Liver (tissue), 9 donors: ENCODE results near the gene P4HA1. TPM values are rescaled to one million over a fixed set of nuclear protein-coding genes. Genes with fewer than 3 reads are reported as not detected.

Experiments used
- DNase-seq: peaks from one replicate; pipeline ENCODE4 v3.0.0-alpha.2; 2017; ENCODE audit warnings: low spot score
- H3K27ac ChIP-seq, 2 donors: one replicate each; pipeline ENCODE4 v1.7.0; 2013; ENCODE audit warnings: inconsistent platforms in 2 of 2, low read length in 2 of 2, control low read depth in 1 of 2, low read depth in 1 of 2, mild to moderate bottlenecking in 1 of 2
- H3K27me3 ChIP-seq, 4 donors: one replicate each; pipeline versions ENCODE4 v1.6.1 to v1.7.0; 2013; ENCODE audit warnings: low read length in 3 of 4, inconsistent platforms in 1 of 4, mild to moderate bottlenecking in 1 of 4, moderate library complexity in 1 of 4; ENCODE audit not compliant: control insufficient read depth in 4 of 4, insufficient read depth in 4 of 4
- H3K36me3 ChIP-seq, 4 donors: one replicate each; pipeline versions ENCODE4 v1.6.1 to v1.7.0; 2013; ENCODE audit warnings: low read length in 3 of 4, mild to moderate bottlenecking in 3 of 4, low read depth in 1 of 4, moderate library complexity in 1 of 4; ENCODE audit not compliant: control insufficient read depth in 4 of 4, insufficient read depth in 3 of 4
- H3K4me1 ChIP-seq, 4 donors: one replicate each; pipeline versions ENCODE4 v1.6.1 to v1.7.0; 2013; ENCODE audit warnings: low read length in 3 of 4, mild to moderate bottlenecking in 3 of 4, moderate library complexity in 1 of 4; ENCODE audit not compliant: control insufficient read depth in 4 of 4, insufficient read depth in 4 of 4
- H3K4me3 ChIP-seq, 3 donors: one replicate each; pipeline versions ENCODE4 v1.6.1 to v1.7.0; 2013; ENCODE audit warnings: low read length in 3 of 3, control low read depth in 1 of 3, low read depth in 1 of 3, mild to moderate bottlenecking in 1 of 3
- H3K9ac ChIP-seq, 2 donors: one replicate each; pipeline ENCODE4 v1.7.0; 2013; ENCODE audit warnings: low read length in 2 of 2, mild to moderate bottlenecking in 2 of 2, moderate library complexity in 2 of 2, control low read depth in 1 of 2, low read depth in 1 of 2
- H3K9me3 ChIP-seq, 4 donors: one replicate each; pipeline versions ENCODE4 v1.6.1 to v1.7.0; 2013; ENCODE audit warnings: low read length in 3 of 4; ENCODE audit not compliant: control insufficient read depth in 4 of 4
- CTCF ChIP-seq: fragments of 150-350 bp; IDR thresholded peaks from 2 replicates; pipeline ENCODE4 v1.5.1; 2017; ENCODE audit warnings: improper control_type of control experiment, low read depth, low read length; ENCODE audit not compliant: missing input control
- EGR1 ChIP-seq, 2 donors: IDR thresholded peaks; 2 replicates each; pipeline ENCODE4 v1.6.1; 2016 to 2018; ENCODE audit warnings: antibody characterized with exemption in 2 of 2, low read depth in 2 of 2
- FOXA1 ChIP-seq: IDR thresholded peaks from 2 replicates; pipeline ENCODE4 v1.6.1; 2016; ENCODE audit warnings: antibody characterized with exemption
- FOXA2 ChIP-seq: IDR thresholded peaks from 2 replicates; pipeline ENCODE4 v1.6.1; 2016; ENCODE audit warnings: antibody characterized with exemption
- GABPA ChIP-seq, 2 donors: IDR thresholded peaks in 1 of 2; conservative IDR thresholded peaks in 1 of 2; 2 replicates each; pipeline ENCODE4 v1.6.1; 2016; ENCODE audit warnings: antibody characterized with exemption in 2 of 2, mild to moderate bottlenecking in 1 of 2, moderate library complexity in 1 of 2
- HNF4A ChIP-seq, 2 donors: conservative IDR thresholded peaks; 2 replicates each; pipeline ENCODE4 v1.6.1; 2016; ENCODE audit warnings: antibody characterized with exemption in 2 of 2, mild to moderate bottlenecking in 2 of 2
- HNF4G ChIP-seq: IDR thresholded peaks from 2 replicates; pipeline ENCODE4 v1.6.1; 2016; ENCODE audit warnings: antibody characterized with exemption
- MAX ChIP-seq: IDR thresholded peaks from 2 replicates; pipeline ENCODE4 v1.6.1; 2016; ENCODE audit warnings: antibody characterized with exemption
- RAD21 ChIP-seq, 2 donors: IDR thresholded peaks; 2 replicates each; pipeline ENCODE4 v1.6.1; 2016; ENCODE audit warnings: antibody characterized with exemption in 2 of 2, mild to moderate bottlenecking in 2 of 2
- RXRA ChIP-seq, 2 donors: IDR thresholded peaks; 2 replicates each; pipeline ENCODE4 v1.6.1; 2017 to 2018; ENCODE audit warnings: antibody characterized with exemption in 2 of 2, mild to moderate bottlenecking in 1 of 2
- SP1 ChIP-seq: IDR thresholded peaks from 2 replicates; pipeline ENCODE4 v1.6.1; 2018; ENCODE audit warnings: antibody characterized with exemption, mild to moderate bottlenecking
- TAF1 ChIP-seq: conservative IDR thresholded peaks from 2 replicates; pipeline ENCODE4 v1.6.1; 2016; ENCODE audit warnings: antibody characterized with exemption, mild to moderate bottlenecking
- ZBTB33 ChIP-seq: IDR thresholded peaks from 2 replicates; pipeline ENCODE4 v1.6.1; 2016; ENCODE audit warnings: antibody characterized with exemption
- WGBS: extraction: QIAGEN DNeasy Blood & Tissue Kit; methylation state at CpG from one replicate; pipeline ENCODE4 v1.1.7; 2013; 5-methylcytosine and 5-hydroxymethylcytosine counted together
- polyA plus RNA-seq, 2 donors: library from polyadenylated mRNA; stranded (reverse) in 1 of 2; unstranded in 1 of 2; fragments of 200-250 nt in 1 of 2; fragments of >200 nt in 1 of 2; fragmentation: Nextera tagmentation in 1 of 2; extraction: Ambion mirVana in 1 of 2; gene quantifications; one replicate each; pipeline versions ENCODE4 v1.2.1 to v1.2.3, GENCODE V29; 2013 to 2015
- total RNA-seq, 2 donors: library from RNA; depleted of rRNA; stranded (reverse); fragments of >200 nt; gene quantifications; one replicate each; pipeline ENCODE4 v1.2.3, GENCODE V29; 2014
- TF ChIP-seq, protein P1 (sequence below): IDR thresholded peaks from 2 replicates; pipeline ENCODE4 v1.6.1; 2016; ENCODE audit warnings: antibody characterized with exemption, mild to moderate bottlenecking
- TF ChIP-seq, protein P2 (sequence below): IDR thresholded peaks from 2 replicates; pipeline ENCODE4 v1.6.1; 2016; ENCODE audit warnings: antibody characterized with exemption
- donor health status: healthy.
- donor health status: healthy.
- donor health status: healthy.
- donor health status: healthy.
- donor health status: healthy.

The P4HA1 gene
- total and polyA plus RNA-seq, 4 donors: 6.1 to 63.7 (median 23.7) TPM

GRCh38 chr10:73088304-73088703 lies 8.4 kb downstream of the P4HA1 start:
- peak; percentile 10 to 22 for TF ChIP-seq RXRA (IDR thresholded peaks at IDR 0.05)
- TF ChIP-seq EGR1 (IDR thresholded peaks at IDR 0.05; ENCODE audit: low read depth in 2 of 2): no peak
- no peak for TF ChIP-seq CTCF
- no peak for TF ChIP-seq GABPA (IDR thresholded peaks at IDR 0.05 in 1 of 2, conservative IDR thresholded peaks at IDR 0.05 in 1 of 2)
- no peak for TF ChIP-seq SP1
- no peak for TF ChIP-seq HNF4G
- no peak for TF ChIP-seq RAD21 (IDR thresholded peaks at IDR 0.05)
- TF ChIP-seq, protein P1, sequence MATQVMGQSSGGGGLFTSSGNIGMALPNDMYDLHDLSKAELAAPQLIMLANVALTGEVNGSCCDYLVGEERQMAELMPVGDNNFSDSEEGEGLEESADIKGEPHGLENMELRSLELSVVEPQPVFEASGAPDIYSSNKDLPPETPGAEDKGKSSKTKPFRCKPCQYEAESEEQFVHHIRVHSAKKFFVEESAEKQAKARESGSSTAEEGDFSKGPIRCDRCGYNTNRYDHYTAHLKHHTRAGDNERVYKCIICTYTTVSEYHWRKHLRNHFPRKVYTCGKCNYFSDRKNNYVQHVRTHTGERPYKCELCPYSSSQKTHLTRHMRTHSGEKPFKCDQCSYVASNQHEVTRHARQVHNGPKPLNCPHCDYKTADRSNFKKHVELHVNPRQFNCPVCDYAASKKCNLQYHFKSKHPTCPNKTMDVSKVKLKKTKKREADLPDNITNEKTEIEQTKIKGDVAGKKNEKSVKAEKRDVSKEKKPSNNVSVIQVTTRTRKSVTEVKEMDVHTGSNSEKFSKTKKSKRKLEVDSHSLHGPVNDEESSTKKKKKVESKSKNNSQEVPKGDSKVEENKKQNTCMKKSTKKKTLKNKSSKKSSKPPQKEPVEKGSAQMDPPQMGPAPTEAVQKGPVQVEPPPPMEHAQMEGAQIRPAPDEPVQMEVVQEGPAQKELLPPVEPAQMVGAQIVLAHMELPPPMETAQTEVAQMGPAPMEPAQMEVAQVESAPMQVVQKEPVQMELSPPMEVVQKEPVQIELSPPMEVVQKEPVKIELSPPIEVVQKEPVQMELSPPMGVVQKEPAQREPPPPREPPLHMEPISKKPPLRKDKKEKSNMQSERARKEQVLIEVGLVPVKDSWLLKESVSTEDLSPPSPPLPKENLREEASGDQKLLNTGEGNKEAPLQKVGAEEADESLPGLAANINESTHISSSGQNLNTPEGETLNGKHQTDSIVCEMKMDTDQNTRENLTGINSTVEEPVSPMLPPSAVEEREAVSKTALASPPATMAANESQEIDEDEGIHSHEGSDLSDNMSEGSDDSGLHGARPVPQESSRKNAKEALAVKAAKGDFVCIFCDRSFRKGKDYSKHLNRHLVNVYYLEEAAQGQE: no peak
- TF ChIP-seq HNF4A (conservative IDR thresholded peaks at IDR 0.05): peak; percentile 21 to 62
- TF ChIP-seq TAF1: no peak
- TF ChIP-seq ZBTB33: no peak
- TF ChIP-seq MAX: no peak
- Histone ChIP-seq H3K27ac (no peak overlapping the region), H3K9ac (no peak overlapping the region), H3K9me3 (no peaks in the 10 kb centered on the region), H3K27me3 (no peaks in the 10 kb centered on the region), H3K4me1 (peaks cover 0 to 16% (median 0%) of the 10 kb centered on the region in 4 donors), H3K36me3 (no peaks in the 10 kb centered on the region), H3K4me3 (no peak overlapping the region)
- no peak for DNase-seq

DNA sequence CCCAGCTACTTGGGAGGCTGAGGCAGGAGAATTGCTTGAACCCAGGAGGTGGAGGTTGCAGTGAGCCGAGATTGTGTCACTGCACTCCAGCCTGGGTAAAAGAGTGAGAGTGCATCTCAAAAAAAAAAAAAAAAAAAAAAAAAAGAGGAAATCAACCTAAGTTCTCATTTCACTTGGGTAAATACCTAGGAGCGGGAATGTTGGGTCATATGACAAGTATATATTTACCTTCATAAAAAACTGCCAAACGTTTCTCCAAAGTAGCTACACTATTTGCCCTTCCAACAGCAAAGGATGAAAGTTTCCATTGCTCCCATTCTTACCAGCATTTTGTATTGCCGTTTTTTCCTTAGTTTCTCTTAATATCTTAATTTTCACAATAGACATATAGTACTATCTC lies 9.8 kb downstream of the P4HA1 start:
- WGBS: 42% methylated on average over 4 of the region's 4 CpGs
- DNase-seq: no peak
- Histone ChIP-seq H3K27ac (no peak overlapping the region), H3K36me3 (no peaks in the 10 kb centered on the region), H3K9me3 (no peaks in the 10 kb centered on the region), H3K4me1 (peaks cover 0 to 16% (median 0%) of the 10 kb centered on the region in 4 donors), H3K4me3 (no peak overlapping the region), H3K9ac (no peak overlapping the region), H3K27me3 (no peaks in the 10 kb centered on the region)
- TF ChIP-seq TAF1 (no peak), CTCF (no peak), RXRA (IDR thresholded peaks at IDR 0.05) (peak in 1 of 2 donors; percentile 39), HNF4G (no peak), GABPA (IDR thresholded peaks at IDR 0.05 in 1 of 2, conservative IDR thresholded peaks at IDR 0.05 in 1 of 2) (no peak), FOXA1 (no peak), FOXA2 (peak; percentile 26), RAD21 (IDR thresholded peaks at IDR 0.05) (no peak), EGR1 (IDR thresholded peaks at IDR 0.05; ENCODE audit: low read depth in 2 of 2) (no peak)
- TF ChIP-seq, protein P1: no peak
- TF ChIP-seq, protein P2, sequence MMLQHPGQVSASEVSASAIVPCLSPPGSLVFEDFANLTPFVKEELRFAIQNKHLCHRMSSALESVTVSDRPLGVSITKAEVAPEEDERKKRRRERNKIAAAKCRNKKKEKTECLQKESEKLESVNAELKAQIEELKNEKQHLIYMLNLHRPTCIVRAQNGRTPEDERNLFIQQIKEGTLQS: no peak
